ENCODE measurements around the gene TMEM271.
"Not testable (repeated sequence)": the region's sequence is repeated elsewhere in the genome, so short reads cannot be mapped to it uniquely, and the experiment has no call there.

GRCh38 chr4:592178-592577 is 16.1 kb upstream of the TMEM271 start:
- TF ChIP-seq OSR1 (CRISPR knock-in tag; IDR thresholded peaks at IDR 0.05); ARNTL (CRISPR knock-in tag; IDR thresholded peaks at IDR 0.05; ENCODE audit: borderline replicate concordance, low read depth); ZNF565 (CRISPR knock-in tag; conservative IDR thresholded peaks at IDR 0.05; ENCODE audit: low read depth); TSHZ2 (CRISPR knock-in tag; IDR thresholded peaks at IDR 0.05): not testable (repeated sequence)

Data from SK-N-SH treated with all-trans-retinoic acid at 6 μM for 48 hours (cell line).